ENCODE results near the gene POLR1A.

DNA sequence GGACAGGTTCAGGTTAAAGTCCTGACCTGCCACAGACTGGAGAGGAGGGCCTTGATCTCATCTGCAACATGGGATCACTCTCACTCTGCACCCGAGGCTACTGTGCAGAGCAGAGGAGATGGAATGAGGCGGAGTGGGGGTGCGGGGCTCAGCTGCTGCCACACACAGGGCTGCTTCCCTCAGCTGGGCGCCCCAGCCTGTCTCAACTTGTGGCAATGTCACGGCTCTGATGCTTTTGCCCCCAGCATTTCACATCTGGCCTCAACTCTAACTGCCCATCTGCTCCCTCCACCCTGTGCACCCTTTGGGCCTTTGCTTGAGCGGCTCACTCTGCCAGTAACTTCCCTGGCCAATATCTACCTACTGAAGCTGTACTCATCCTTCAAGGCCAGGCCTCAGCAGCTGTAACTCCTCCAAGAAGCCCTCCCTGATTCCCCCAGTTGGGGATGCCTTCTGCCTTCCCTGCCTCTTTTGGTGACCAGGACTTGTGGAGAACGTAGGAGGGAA lies 70.3 kb downstream of the POLR1A start:
- TF ChIP-seq POLR2AphosphoS5 (IDR thresholded peaks at IDR 0.05) (no peak), CTCF (IDR thresholded peaks at IDR 0.05) (no peak)
